GM21381 (cell line): ENCODE results near the gene OR6X1.
"Not testable (repeated sequence)": the region's sequence is repeated elsewhere in the genome, so short reads cannot be mapped to it uniquely, and the experiment has no call there.

Experiments
- ATAC-seq: cut with Tn5 transposase; IDR thresholded peaks from one replicate; pipeline ENCODE4 v1.9.1; 2021; ENCODE audit warnings: mild to moderate bottlenecking, moderate library complexity; ENCODE audit not compliant: unreplicated experiment

The OR6X1 gene

DNA sequence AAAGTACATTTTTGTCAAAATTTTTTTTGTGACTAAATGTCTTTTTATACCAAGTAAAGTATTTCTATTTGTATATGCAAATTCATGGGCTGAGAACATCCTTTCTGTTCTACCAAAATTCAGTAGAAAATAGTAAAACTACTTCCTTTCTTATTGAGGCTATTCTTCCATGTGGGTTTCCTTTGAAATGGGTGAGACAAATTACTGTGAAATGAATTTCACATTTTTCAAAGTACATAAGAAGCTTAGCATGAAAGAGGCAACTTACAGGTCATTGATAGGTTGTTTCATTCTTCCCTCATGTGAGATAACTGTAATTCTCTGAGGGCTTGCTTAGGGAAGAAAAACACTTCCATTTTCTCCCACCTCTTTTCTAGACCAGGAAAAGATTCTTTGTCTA, 1.0 kb upstream of the OR6X1 start:
- no peak for ATAC-seq

DNA sequence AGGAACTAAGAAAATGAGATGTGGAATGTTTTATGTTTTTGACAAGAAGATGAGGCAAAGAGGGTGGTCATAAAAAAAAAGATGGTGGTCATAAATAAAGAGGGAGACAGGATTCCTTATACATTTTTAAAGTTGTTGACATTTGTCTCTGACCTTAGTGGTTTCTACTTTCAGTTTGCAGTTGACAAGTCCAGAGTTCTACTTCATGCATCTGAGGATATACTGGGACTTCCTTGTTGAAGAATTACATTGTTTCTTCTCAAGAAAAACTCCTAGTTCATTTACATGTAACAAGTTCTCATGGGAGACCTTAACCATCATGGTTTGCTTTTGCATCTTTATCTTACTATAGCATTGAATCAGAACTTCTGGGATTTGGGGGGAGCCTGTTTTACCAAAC, 1.2 kb downstream of the OR6X1 start:
- no peak for ATAC-seq

DNA sequence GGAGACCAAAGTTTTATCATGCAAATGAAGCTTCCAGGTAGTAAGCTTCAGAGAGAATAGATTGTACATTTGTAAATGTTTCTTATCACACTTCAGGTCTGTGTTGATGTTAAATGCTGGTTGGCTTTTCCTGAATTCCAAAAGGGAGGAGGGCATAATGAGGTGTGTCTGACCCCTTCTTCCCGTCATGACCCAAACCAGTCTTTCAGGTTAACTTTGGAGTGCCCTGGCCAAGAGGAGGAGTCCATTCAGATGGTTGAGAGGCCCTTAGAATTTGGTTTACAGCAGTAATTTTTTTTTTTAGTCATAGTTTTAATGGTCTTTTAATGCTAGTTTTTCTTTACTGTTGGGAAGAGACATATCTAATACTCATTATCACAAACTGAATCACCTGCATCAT, 2.5 kb downstream of the OR6X1 start:
- no peak for ATAC-seq

DNA sequence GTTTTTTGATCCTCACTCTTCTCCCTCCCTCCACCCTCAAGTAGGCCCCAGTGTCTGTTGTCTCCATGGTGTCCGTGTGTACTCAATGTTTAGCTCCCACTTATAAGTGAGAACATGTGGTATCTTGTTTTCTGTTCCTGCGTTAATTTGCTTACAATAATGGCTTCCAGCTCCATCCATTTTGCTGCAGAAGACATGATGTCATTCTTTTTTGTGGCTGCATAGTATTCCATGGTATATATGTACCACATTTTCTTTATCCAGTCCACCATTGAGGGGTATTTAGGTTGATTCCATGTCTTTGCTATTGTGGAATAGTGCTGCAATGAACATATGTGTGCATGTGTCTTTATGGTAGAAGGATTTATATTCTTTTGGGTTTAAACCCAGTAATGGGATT, 6.0 kb downstream of the OR6X1 start:
- not testable (repeated sequence) for ATAC-seq

DNA sequence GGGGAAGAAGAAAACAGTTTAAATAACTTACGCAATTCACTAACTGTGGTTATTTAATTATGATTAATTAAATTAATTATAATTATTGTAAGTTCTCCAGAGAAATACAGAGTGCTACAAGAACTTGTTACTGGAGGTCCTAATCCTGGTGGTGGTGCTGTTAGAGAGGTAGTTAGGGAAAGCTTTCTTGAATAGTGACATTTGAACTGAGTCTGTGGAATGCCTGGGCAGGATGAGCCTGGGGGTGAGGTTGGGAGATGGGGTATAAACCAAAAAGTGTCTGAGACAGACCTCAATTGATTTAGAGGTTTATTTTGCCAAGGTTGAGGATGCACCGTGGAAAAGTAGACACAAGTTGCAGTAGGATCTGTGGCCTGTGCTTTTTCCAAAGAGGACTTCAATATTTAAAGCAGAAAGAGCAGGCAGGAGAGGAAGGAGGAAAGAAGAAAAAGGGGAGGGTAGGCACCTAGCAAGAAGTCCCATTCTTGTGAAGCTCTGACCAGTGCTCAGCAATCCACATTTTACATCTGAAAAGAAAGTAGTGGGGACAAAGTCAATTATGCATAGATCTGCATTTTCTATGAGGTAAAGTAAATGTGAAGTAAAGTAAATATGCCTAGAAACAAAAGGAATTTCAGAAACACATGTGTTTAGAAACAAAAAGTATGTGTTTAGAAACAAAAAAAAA, 8.4 kb downstream of the OR6X1 start:
- ATAC-seq: no peak

DNA sequence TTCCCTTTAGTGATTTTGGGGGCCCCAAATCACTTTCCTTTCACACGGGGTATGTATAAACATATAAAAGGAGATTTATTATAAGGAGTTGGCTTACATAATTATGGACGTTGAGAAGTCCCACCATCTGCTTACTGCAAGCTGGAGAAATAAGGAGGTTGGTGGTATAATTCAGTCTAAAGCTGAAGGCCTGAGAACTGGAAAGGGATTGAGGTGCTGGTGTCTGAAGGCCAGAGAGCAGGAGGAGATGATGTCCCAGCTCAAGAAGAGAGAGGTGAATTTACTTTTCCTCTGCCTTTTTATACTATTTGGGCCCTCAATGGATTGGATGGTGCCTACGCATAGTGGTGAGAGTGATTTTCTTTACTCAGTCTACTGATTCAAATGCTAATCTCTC, 11.6 kb downstream of the OR6X1 start:
- ATAC-seq: no peak

DNA sequence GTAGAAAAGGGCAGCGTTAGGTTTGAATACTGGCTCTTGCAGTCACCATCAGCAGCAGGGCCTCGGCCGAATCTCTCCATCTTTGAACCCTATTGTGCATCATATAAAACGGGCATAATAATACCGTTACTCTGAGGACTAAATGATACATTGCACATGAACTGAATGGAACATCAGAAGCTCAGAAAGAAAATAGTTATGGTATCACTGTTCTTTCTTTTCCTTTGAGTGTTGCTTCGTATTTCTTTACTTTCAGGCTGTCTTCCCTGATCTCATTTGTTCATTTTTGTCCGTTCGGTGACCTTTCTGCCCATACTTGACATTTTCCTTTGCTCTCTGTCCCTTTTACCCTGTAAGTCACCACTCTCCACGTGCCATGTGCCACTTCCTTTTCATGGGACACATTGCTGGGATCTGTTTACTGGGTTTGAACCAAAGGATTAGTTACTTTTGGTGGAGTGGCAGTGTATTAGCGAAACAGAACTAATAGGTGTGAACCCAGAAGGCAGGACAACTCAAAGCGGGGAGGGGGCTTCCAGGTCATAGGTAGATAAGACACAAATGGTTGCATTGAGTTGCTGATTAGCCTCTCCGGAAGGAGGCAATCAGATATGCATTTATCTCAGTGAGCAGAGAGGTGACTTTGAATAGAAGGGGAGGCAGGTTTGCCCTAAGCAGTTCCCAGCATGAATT, 12.1 kb downstream of the OR6X1 start:
- ATAC-seq: peak; percentile 5

DNA sequence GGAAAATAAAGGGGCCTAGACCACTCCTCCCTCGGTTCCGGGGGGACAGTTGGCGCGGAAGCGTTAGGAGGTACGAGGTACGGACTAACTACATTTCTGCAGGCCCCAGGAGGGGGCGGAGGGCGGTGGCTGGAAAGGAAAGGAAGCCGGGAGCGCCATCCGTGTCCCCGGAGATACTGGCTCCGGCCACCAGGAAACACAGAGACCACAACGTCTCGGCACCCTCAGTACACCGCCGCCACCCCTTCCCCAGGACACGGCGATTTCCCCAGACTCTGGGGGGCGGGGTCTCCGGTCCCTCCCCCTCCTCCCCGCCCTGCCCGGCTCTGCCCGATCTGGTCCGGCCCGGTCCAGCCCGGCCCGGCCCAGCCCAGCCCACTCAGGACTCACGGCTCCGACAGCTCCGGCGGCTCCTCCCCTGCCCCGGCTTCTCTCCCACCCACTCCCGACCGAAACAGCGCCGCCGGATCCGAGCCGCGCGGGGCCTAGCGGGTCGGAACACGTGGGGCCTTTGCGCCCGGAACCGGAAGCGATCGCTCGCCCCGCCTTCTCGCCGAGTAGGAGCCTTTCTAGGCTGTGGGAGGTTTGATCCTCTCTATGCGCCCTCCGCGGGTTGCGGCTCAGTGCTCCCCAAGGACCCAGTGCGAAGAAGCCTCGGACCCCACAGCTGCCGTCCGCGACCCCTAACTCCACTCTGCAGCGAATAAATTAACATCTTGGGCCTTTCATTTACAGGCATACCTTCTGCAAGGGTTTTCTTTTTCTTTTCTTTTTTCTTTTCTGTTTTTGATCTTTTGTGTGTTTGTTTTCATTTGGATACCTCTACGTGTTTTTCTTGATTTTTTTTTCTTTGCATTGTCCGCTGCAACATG, 12.9 kb downstream of the OR6X1 start, which contains the start of gene ZNF202:
Gene ZNF202, minus strand, starts transcription at position 502 of the 872 bp plus-strand sequence. CDS start 10,772 bp downstream, outside the sequence.
- peak; percentile 99 for ATAC-seq

DNA sequence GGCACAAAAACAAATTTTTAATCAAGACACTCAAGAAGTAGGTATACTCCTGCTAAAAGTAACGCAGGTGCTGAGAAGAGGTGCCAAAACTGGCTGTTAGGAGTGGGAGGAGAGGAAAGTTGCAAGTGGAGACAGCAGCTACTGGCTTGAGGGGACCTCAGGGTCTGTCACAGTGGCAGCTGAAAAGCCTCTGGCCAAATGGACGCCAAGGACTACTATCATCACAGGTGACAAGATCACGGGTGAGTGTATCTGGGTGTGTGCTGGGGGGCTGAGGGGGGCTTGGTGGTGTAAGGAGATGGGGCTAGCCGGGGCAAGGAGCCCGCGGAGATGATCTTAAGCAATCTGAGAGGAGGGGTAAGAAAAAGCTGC, 13.5 kb downstream of the OR6X1 start:
- no peak for ATAC-seq

DNA sequence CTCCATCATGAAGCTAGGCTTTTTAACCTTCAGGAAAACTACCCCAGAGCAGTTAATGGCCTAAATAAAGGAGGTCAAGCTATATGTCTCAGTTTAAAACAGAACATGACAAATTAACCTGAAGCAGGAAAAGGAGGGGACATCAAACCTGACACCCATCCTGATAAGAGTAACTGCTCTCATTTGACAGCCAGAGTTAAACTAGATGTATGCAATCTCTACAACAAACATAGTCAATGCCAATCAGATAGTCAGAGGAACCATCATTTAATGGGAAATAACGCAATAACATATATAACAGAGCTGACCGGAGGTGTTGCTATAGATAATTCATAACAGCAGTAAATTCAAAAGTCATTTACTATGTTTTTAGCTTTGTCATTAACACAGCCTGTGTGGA, 15.9 kb downstream of the OR6X1 start:
- no peak for ATAC-seq

DNA sequence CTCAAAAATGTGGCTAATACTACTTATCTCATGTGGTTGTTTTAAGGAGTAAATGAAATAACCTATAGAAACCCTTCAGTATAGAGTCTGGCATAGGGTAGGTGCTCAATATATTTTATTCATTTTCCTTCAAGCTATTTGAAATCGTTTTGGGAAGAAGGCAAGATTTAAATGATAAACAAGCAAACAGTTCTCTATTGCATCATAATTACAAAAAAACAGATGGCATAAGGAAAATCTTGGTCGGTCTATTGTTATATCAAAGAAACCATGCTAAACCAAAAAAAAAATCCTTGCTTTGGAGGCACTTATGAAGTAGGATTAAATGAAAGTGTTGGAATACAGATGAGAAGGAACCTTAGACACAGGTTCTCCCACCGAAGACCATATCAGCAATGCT, 17.5 kb downstream of the OR6X1 start:
- no peak for ATAC-seq

DNA sequence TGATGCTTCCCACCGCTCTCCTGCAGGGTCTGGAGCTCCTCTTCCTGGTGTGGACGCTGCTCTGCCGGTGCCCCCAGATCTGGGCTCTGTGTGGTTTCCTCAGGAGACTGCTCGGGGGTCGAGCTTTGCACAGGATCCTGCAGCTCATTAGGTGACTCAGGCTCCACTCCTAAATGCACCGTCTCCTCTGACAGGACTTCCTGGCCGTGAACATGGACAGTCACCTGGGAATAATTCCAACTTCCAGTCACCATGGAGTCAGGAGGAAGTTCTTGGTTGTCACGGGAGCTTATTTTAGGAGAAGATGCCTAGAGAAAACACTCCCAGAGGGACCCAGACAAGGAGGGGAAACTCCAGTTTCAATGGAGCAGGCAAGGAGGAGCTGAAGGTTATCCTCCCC, 24.7 kb downstream of the OR6X1 start:
- no peak for ATAC-seq

DNA sequence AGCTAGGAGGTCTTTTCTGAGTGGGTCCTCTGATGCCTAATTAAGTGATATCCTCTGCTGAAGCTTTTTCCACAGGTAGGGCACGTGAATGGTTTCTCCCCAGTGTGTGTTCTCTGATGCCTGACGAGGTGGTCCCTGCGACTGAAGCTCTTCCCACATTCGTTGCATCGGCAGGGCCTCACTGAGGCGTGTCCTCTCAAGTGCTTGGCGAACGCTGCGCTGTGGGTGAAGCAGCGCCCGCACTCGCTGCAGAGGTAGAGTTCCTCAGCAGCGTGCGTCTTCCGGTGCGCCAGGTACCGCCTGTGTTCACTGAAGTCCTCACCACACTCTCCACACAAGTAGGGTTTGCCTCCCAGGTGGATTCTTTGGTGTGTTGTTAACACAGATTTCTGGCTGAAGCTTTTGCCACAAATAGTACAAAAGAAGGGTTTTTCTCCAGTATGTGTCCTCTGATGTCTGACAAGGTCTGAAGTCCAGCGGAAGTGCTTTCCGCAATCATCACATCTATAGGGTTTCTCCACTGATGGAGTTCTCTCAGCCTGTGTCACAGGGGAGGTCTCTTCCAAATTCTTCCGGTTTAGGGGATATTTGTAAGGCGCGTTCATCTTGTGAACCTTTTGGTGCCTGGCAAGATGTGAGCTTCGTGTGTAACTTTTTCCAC, 28.2 kb downstream of the OR6X1 start:
- no peak for ATAC-seq

DNA sequence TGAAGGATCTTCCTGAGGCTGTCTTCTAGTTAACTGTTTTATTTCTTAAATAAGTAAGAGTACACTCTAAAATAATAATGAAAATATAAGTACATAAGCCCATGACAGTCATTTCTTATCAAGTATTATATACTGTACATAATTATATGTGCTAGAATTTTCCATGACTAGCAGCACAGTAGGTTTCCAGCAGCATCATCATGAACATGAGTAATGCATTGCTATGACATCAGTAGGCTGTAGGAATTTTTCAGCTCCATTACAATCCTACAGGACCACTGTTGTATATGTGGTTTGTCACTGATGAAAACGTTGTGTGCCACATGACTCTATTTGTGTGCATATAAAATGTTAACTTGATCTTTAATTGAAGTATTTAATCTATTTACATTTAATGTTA, 34.9 kb downstream of the OR6X1 start:
- ATAC-seq: no peak

DNA sequence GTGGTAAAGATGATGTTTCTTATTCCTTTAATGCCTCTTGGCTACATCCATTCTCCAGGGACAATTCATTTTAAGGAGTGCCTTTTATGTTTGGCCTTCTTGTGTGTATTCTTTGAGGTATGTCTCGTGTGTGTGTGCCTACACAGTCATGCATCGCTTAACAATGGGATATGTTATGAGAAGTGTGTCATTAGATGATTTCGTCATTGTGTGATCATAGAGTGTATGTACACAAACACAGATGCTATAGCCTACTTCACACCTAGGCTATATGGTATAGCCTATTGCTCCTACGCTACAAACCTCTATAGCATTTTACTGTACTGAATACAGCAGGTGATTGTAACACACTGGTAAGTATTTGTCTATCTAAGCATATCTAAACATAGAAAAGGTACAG, 35.8 kb downstream of the OR6X1 start:
- no peak for ATAC-seq

DNA sequence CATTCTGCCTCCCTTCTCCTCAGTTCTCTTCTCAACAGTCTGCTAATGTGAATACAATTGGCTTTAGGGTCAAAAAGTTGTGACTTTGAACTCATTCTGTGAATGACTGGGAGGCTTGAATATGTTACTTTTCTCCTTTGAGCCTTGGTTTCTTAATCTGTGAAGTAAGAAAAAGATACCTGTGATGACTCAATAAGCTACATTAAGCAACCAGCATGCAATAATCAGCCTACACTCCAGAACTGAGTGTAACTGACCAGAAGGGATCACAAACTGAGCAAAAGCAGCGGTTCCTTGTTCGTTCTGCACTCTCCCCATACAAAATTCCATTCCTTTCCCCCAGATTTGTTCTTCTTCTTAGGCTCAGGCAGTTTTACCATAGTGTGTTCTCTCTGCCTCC, 36.3 kb downstream of the OR6X1 start:
- ATAC-seq: no peak

DNA sequence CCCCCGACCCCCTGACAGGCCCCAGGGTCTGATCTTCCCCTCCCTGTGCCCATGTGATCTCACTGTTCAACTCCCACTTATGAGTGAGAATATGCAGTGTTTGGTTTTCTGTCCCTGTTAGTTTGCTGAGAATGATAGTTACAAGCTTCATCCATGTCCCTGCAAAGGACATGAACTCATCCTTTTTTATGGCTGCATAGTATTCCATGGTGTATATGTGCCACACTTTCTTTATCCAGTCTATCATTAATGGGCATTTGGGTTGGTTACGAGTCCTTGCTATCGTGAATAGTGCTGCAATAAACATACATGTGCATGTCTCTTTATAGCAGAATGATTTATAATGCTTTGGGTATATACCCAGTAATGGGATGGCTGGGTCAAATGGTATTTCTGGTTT, 41.7 kb downstream of the OR6X1 start:
- ATAC-seq: not testable (repeated sequence)

DNA sequence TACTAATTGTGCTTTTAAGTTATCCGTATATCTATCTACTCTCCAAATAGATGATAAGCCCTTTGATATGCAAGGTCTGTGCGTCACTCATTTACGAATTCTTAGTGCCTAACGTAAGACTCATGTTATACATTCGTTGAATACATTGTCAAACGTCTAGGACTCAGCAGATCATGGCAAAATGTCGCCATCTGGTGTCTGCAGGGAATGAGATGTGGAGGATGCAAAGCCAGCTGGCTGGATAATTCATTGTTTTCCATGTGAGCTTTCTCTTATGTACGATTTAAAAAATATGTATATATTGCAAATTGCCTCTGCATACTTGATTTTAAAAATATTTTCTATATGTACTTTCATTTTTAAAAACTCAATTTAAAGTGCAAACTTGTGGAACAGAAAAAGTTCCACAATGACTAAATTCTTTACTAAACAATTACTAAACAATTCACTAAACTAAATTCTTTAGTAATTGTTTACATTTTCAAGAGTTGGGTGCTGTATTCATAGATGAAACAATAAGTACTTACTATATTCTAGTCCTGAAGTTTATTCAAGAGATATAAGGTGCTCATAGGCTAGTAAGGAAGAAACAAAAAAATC, 46.6 kb downstream of the OR6X1 start:
- ATAC-seq: no peak

DNA sequence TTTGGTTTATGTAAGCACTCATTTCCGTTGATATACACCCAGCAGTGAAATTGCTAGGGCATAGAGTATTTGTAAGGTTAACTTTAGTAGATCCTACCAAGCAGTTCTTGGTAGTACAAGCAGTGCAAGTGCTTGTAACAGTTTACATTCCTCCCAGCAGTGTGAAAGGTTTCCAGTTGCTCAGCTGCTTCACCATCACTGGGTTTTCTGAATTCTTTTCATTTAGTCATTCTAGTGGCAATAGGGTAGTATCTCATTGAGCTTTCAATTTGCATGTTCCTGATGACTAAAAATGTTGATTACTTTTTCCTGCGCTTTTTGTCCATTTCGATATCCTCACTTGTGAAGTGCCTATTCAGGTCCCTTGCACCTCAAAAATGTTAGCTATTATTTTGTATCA, 47.1 kb downstream of the OR6X1 start:
- no peak for ATAC-seq

DNA sequence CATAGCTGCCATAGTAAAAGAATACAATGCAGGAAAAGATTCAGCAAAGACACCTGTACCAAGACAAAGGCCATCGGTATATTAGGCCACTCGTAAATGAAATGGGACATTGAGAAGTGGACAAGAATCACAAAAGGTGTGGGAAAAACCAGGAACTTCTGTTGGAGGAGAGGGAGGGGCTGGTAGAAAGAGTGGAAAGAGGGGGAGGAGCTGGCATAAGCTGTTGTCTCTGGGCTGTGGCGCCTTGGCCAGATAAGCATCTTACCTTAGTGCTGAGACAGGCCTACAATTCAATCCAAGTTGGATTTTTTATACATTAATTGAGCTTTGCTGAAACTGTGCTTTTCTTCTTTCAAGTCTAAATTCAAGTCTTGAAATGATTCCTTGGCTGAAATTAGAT, 50.0 kb downstream of the OR6X1 start:
- no peak for ATAC-seq
